Measurements from ENCODE around the gene CD82. TPM values are rescaled to one million over a fixed set of nuclear protein-coding genes. Genes with fewer than 3 reads are reported as not detected.

The CD82 gene
- total RNA-seq, 1 experiment from 2014 or later: 32.6 TPM

DNA sequence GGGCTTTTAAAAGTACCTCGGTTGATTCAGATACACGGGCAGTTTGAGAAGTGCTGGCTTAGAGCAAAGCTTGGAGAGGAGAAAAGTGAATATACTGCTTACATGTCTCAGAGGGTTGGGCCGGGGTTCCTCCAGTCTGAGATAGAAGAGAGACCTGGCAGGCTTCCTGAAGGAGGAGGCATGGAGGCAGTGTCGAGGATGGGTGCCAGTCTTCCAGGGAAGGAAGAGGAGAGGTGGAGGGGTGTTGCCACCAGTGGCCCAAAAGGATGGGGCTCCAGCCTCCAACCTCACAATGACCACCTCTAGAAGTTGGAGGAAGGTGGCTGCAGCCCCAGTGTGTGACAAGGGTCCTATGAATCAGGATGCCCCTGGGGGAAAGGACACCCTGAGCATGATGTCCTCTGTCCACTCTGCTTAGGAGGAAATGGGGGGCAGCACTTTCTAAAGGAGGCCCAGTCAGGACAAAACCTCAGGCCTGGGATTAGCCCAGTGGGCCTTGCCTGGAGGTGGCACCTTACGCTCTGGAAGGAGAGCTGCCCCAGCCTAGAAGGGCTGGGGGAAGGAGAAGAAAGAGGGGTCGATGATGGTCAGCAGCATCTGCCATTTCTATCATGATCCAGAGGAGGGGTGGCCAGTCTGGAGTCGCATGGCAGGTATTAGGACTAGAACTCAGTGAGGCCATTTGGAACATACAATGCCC lies 65.2 kb downstream of the CD82 start:
- CTCF ChIA-PET: no interaction called here
- TF ChIP-seq, protein P1, sequence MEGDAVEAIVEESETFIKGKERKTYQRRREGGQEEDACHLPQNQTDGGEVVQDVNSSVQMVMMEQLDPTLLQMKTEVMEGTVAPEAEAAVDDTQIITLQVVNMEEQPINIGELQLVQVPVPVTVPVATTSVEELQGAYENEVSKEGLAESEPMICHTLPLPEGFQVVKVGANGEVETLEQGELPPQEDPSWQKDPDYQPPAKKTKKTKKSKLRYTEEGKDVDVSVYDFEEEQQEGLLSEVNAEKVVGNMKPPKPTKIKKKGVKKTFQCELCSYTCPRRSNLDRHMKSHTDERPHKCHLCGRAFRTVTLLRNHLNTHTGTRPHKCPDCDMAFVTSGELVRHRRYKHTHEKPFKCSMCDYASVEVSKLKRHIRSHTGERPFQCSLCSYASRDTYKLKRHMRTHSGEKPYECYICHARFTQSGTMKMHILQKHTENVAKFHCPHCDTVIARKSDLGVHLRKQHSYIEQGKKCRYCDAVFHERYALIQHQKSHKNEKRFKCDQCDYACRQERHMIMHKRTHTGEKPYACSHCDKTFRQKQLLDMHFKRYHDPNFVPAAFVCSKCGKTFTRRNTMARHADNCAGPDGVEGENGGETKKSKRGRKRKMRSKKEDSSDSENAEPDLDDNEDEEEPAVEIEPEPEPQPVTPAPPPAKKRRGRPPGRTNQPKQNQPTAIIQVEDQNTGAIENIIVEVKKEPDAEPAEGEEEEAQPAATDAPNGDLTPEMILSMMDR (IDR thresholded peaks at IDR 0.05; ENCODE audit: unreplicated experiment): no peak
- BruUV-seq (replicated peaks): no TSS peak
- intact Hi-C loops (cut with micrococcal nuclease; ENCODE audit: unreplicated experiment): no loop called here
- Mint-ChIP-seq H3K4me3 (ENCODE audit: low read depth, unreplicated experiment) (no peak overlapping the region), H3K27ac (ENCODE audit: unreplicated experiment) (no peak overlapping the region), H3K27me3 (ENCODE audit: unreplicated experiment) (peaks cover 80% of the 10 kb centered on the region), H3K4me1 (ENCODE audit: low read depth, unreplicated experiment) (no peaks in the 10 kb centered on the region), H3K36me3 (ENCODE audit: insufficient read depth, unreplicated experiment) (no peaks in the 10 kb centered on the region), H3K9me3 (ENCODE audit: low read depth, unreplicated experiment) (no peaks in the 10 kb centered on the region)
- no peak for DNase-seq

DNA sequence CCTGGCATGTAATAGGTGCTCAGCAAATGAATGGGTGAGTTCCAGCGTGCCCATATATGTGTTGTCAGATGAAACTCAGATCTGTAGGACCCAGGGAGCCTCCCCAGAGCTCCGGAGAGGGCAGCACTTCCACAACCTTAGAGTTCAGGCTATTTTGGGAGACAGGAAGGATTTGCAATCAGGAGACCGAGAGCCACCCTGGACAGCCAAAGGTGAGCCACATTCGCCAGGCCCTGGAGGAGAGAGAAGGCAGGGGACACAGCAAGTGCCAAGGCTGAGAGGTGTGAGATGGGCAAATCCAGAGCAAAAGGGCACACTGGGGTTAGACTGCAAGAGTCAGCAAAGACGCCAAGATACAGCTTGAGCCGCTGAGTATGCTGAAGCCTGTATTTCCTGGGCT lies 66.4 kb downstream of the CD82 start:
- Mint-ChIP-seq H3K27ac (ENCODE audit: unreplicated experiment) (no peak overlapping the region), H3K27me3 (ENCODE audit: unreplicated experiment) (peaks cover 80% of the 10 kb centered on the region), H3K4me3 (ENCODE audit: low read depth, unreplicated experiment) (no peak overlapping the region), H3K9me3 (ENCODE audit: low read depth, unreplicated experiment) (no peaks in the 10 kb centered on the region), H3K4me1 (ENCODE audit: low read depth, unreplicated experiment) (no peaks in the 10 kb centered on the region), H3K36me3 (ENCODE audit: insufficient read depth, unreplicated experiment) (no peaks in the 10 kb centered on the region)
- intact Hi-C loops (cut with micrococcal nuclease; ENCODE audit: unreplicated experiment): no loop called here
- no peak for DNase-seq
- TF ChIP-seq, protein P1 (IDR thresholded peaks at IDR 0.05; ENCODE audit: unreplicated experiment): no peak
- BruUV-seq (replicated peaks): no TSS peak
- CTCF ChIA-PET: interaction anchor here (0.6 kb wide), 1 partner anchor 346 kb away, joined by 5 read pairs; no protein-coding TSS in a partner anchor

DNA sequence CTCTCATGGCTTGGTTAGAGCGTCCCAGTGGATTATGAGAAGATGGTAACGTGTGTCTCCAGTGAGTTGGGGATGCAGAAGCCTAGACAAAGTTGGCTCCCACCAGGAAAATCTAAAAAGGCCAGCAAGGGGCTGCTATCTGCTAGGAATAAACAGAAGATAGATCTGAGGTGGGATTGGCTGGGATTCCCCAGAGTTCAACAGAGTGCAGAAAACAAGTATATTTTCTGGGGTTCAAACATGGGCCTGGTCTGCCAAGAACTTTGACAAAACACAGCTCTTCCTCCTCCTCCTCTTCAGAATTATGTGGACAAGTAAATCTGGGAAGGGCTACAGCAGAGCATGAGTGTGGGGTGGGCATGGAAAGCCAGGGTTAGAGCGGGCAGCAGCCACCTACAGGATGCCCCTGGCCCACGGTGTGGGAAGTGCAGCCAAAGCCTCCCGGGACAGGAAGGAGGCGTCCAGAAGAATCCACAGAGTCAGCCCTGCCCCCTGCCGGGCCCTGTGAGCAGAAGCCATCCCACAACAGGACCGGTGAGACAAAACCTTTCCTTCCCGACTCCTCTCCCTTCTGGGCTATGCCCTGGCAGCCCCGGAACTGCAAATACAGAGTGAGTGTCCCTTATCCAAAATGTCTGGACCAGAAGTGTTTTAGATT lies 67.1 kb downstream of the CD82 start:
- Mint-ChIP-seq H3K27ac (ENCODE audit: unreplicated experiment) (no peak overlapping the region), H3K9me3 (ENCODE audit: low read depth, unreplicated experiment) (no peaks in the 10 kb centered on the region), H3K4me1 (ENCODE audit: low read depth, unreplicated experiment) (no peaks in the 10 kb centered on the region), H3K36me3 (ENCODE audit: insufficient read depth, unreplicated experiment) (no peaks in the 10 kb centered on the region), H3K4me3 (ENCODE audit: low read depth, unreplicated experiment) (no peak overlapping the region), H3K27me3 (ENCODE audit: unreplicated experiment) (peaks cover 75% of the 10 kb centered on the region)
- TF ChIP-seq, protein P1 (IDR thresholded peaks at IDR 0.05; ENCODE audit: unreplicated experiment): peak; percentile 20
- BruUV-seq (replicated peaks): no TSS peak
- intact Hi-C loops (cut with micrococcal nuclease; ENCODE audit: unreplicated experiment): no loop called here
- CTCF ChIA-PET: interaction anchor here (0.6 kb wide), 1 partner anchor 99 kb away, joined by 3 read pairs; no protein-coding TSS in a partner anchor
- DNase-seq: peak; percentile 40

DNA sequence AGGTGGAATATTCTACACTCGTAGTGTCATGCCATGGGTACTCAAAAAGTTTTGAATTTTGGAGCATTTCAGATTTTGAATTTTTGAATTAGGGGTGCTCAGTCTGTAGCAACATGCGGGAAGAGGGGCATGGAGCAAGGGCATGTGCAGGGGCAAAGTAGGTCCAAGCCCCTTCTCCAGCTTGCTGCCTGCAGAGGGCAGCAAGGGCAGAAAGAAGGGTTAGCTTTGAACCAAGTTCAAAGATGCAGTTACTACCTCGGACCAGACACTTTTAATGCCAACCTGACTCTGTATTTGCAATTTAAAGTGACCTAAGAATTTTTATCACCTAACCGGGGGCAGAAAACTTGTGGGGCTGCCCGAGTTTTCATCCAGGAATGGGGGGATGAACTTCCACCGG lies 68.2 kb downstream of the CD82 start:
- Mint-ChIP-seq H3K4me1 (ENCODE audit: low read depth, unreplicated experiment) (no peaks in the 10 kb centered on the region), H3K27me3 (ENCODE audit: unreplicated experiment) (peaks cover 65% of the 10 kb centered on the region), H3K27ac (ENCODE audit: unreplicated experiment) (no peak overlapping the region), H3K9me3 (ENCODE audit: low read depth, unreplicated experiment) (no peaks in the 10 kb centered on the region), H3K4me3 (ENCODE audit: low read depth, unreplicated experiment) (no peak overlapping the region), H3K36me3 (ENCODE audit: insufficient read depth, unreplicated experiment) (no peaks in the 10 kb centered on the region)
- intact Hi-C loops (cut with micrococcal nuclease; ENCODE audit: unreplicated experiment): no loop called here
- no TSS peak for BruUV-seq (replicated peaks)
- DNase-seq: no peak
- CTCF ChIA-PET: interaction anchor here (0.6 to 0.8 kb wide), 2 partner anchors 77 to 1680 kb away, joined by 3 read pairs; no protein-coding TSS in a partner anchor
- TF ChIP-seq, protein P1 (IDR thresholded peaks at IDR 0.05; ENCODE audit: unreplicated experiment): no peak
